Measurements from ENCODE around the gene KLHL36.
A peak's percentile ranks its signal among the peaks of the same experiment; 100 is the strongest.

The KLHL36 gene

DNA sequence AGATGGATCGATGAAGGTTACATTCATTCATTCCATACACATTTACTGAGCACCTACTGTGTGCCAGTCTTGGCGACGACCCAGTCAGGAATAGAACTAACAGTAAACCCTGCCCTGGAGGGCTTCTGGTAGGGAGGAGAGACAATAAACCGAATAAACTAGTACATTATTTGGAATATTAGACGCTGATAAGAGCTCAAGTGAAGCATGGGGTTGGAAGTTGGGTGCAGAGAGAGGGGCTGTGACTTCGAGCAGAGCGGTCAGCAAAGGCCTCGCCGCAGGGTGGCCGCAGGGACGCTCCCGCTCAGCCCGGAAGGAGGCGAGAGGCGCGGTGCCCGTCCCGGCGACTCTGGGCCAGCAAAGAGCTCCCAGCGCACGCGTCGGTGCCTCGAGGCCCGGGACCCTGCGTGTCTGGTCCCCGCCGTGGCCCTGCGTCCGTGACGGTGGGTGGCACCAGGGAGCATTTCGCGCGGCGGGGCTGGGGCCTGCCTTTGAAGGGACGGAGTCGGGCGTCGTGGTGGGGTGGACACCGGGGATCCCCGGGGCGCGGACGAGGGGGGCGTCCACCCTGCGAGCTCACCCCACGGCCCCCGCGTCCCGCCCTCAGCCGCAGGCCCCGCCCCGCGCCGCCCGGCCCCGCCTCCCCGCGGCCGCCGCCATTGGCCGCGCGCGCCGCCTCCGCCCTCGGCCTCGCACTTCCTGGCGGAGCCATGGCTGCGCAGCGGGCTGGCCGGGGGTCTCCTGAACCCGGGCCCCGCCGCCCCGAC lies at the start of gene KLHL36:
Gene KLHL36, plus strand, starts transcription at position 684 of the 767 bp plus-strand sequence. CDS start 2,357 bp downstream, outside the sequence.
- no peak for DNase-seq

DNA sequence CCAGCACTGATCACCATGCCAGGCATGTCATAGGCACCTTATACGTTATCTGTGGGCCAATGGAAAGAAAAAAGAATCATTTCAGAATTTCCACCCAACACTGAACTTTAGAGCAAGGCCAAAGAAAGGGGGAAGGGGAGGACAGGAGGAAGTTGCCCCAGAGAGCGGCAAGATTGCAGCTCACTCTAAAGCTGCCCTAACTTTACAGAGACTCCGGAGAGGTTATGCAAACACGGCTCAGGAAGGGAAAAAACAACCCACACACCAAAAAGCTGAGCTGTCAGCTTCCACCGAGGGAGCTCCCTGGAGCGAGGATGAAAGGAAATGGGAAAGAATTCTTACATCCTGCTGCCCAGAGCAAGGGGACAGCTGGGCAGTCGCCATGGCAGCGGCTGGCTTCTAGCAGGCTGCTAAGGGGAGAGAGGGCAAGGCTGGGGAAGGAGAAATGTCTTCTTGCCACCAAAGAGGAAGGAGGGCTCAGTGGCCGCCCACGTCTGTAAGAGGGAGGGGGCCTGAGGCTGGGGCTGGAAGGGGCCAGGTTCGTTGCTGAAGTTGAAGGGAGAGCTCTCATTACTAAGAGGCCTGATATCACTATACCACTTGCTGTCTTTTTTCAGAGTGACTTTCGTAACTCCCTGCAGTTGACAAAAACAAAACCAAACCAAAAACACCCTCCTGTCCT lies 48.6 kb upstream of the KLHL36 start:
- no peak for DNase-seq

GRCh38 chr16:84600343-84601229 lies 47.7 kb upstream of the KLHL36 start:
- no peak for DNase-seq

DNA sequence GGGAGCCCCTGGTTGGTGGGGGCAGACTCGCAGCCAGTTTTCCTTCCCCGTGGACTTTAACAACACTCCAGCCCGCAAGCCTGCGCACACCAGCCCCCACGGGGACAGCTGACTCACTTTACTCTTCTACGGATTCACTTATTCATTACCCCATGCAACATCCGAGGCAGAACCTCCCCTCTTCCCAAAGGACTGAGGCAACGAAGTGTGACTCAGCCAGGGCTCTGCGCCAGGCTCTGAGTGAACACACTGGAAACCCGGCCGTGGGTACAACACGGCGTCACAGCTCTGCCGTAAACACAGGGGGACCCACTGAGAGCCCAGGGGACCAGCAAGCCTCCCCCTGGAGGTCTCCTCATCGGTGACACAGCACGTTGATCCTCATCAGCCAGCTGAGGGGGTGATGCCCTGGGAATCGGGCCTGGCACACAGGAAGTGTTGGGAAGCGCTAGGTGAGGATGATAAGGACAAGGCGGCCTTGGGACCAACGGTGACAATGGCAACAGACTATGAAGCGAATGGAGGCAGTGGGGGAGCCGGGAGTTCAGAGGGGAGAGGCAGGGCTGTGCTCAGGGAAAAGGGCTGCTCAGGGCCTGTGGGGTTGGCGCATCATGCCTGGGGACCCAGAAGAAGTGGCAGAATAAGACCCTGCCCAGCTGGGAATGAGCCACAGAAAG lies 45.0 kb upstream of the KLHL36 start:
- DNase-seq = no peak

- no peak for DNase-seq
Observed at GRCh38 chr16:84603940-84604339, 44.4 kb upstream of the KLHL36 start.

- DNase-seq = no peak
Observed at GRCh38 chr16:84604477-84605013, 43.8 kb upstream of the KLHL36 start.

- DNase-seq = no peak
Observed at GRCh38 chr16:84605339-84605848, 42.9 kb upstream of the KLHL36 start.

GRCh38 chr16:84606081-84606875 lies 42.0 kb upstream of the KLHL36 start:
- DNase-seq = no peak

DNA sequence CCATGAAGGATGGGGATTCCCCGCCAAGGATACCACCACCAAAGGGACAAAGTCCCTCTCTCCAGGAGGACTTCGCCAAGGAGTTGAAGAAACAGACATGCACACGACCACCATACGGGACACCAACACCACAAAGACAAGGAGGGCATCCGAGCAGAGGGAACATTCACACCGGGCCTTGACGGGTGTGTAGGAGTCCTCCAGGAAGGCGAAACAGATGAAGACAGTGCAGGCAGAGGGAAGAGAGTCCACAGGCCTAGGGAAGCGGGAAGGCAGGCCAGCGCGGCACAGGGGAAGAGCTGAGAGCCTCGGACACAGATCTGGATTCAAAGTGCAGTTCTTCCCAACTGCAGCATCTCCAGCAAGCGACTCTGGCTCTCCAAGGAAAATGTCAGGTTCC lies 41.2 kb upstream of the KLHL36 start:
- no peak for DNase-seq

GRCh38 chr16:84607694-84608093 lies 40.6 kb upstream of the KLHL36 start:
- DNase-seq = no peak

GRCh38 chr16:84608282-84608681 lies 40.0 kb upstream of the KLHL36 start:
- no peak for DNase-seq

- no peak for DNase-seq
Observed at GRCh38 chr16:84609563-84610177, 38.6 kb upstream of the KLHL36 start.

GRCh38 chr16:84610376-84610775 lies 37.9 kb upstream of the KLHL36 start:
- no peak for DNase-seq

- DNase-seq = no peak
Observed at GRCh38 chr16:84611041-84611440, 37.3 kb upstream of the KLHL36 start.

DNA sequence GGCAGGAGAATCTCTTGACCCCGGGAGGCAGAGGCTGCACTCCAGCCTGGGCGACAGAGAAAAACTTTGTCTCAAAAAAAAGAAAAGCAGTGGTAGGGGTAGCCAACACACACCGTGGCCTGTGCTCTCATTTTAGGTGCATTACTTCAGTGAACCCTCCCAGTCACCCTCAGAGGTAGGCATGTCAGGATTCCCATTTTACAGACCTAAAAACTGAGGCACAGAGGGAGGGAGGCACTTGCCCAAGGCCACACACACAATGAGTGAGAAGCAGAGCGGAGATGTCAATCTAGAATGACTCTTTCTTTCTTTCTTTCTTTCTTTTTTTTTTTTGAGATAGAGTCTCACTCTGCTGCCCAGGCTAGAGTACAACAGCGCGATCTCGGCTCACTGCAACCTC lies 35.6 kb upstream of the KLHL36 start:
- no peak for DNase-seq

- DNase-seq = no peak
Observed at GRCh38 chr16:84613408-84614072, 34.8 kb upstream of the KLHL36 start.

DNA sequence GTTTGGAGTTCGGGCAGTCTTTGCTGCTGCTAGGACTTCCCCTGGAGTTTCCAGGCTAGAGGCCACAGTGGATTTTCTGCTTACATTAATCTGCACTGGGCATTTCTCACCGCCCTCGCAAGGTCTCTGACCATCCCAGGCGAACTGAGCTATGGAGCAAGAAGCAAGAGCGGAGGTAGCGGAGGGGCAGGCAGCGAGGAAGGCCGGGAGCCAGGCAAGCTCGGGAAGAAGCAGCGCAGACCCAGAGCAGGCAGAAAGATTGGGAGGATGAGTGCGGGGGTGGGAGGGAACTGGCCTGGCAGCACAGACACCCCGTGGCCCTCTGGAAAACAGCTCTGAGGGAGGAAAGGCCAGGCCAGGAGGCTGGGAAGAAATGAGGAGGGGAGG lies 34.2 kb upstream of the KLHL36 start:
- DNase-seq = no peak

DNA sequence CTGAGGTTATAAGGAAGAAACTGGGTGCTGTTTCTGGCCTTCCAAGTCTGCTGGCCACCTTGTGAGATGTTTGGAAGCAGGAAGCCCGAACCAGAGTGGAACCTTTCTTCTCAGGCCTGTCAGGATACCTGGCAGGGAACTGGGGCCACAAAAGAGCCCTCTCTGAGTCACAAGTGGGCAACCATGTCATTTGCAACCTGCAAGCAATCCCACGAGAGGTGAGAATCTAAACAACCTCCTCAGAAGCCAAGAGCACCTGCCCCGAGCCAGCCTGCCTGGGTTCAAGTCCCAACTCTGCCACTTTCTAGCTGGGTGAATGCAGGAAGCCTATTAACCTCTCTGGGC lies 33.7 kb upstream of the KLHL36 start:
- DNase-seq = no peak

- no peak for DNase-seq
Observed at GRCh38 chr16:84614968-84615813, 33.1 kb upstream of the KLHL36 start.

GRCh38 chr16:84616515-84616914 lies 31.8 kb upstream of the KLHL36 start:
- DNase-seq = peak; percentile 21
